CD14-positive monocyte (primary cell): ENCODE results near the gene CDHR5. TPM values are rescaled to one million over a fixed set of nuclear protein-coding genes. Genes with fewer than 3 reads are reported as not detected.

Experiments used
- DNase-seq, 3 donors: peaks; one replicate each; pipeline ENCODE4 v3.0.0-alpha.2; 2011 to 2022
- H2AFZ ChIP-seq: 2 replicates; pipeline ENCODE4 v1.6.0; 2012; ENCODE audit warnings: mild to moderate bottlenecking, low read depth, low read length, inconsistent platforms; ENCODE audit not compliant: insufficient read depth, poor library complexity, severe bottlenecking
- H3K27ac ChIP-seq, 2 donors: 1 replicate in 1 of 2; 2 replicates in 1 of 2; pipeline ENCODE4 v1.5.1; 2012 to 2013; ENCODE audit warnings: low read length in 2 of 2, control low read depth in 1 of 2, inconsistent platforms in 1 of 2, low read depth in 1 of 2, mild to moderate bottlenecking in 1 of 2
- H3K27me3 ChIP-seq, 2 donors: one replicate each; pipeline versions ENCODE4 v1.6.0 to v1.6.1; 2011 to 2013; ENCODE audit warnings: low read length in 2 of 2; ENCODE audit not compliant: control insufficient read depth in 2 of 2, insufficient read depth in 2 of 2
- H3K36me3 ChIP-seq, 2 donors: replicated peaks in 1 of 2; 1 replicate in 1 of 2; 2 replicates in 1 of 2; pipeline versions ENCODE4 v1.5.1 to v1.6.1; 2012 to 2013; ENCODE audit warnings: low read length in 2 of 2, control low read depth in 1 of 2, inconsistent platforms in 1 of 2, mild to moderate bottlenecking in 1 of 2; ENCODE audit not compliant: insufficient read depth in 2 of 2, control insufficient read depth in 1 of 2
- H3K4me1 ChIP-seq, 2 donors: 1 replicate in 1 of 2; 2 replicates in 1 of 2; pipeline versions ENCODE4 v1.5.1 to v1.6.1; 2012 to 2013; ENCODE audit warnings: low read length in 2 of 2, control low read depth in 1 of 2, inconsistent platforms in 1 of 2, mild to moderate bottlenecking in 1 of 2, moderate library complexity in 1 of 2; ENCODE audit not compliant: insufficient read depth in 2 of 2, control insufficient read depth in 1 of 2
- H3K4me2 ChIP-seq: replicated peaks from 2 replicates; pipeline ENCODE3; 2012; ENCODE audit warnings: low read length, moderate library complexity, mild to moderate bottlenecking; ENCODE audit not compliant: poor library complexity, severe bottlenecking; ENCODE audit errors: extremely low read depth
- H3K4me3 ChIP-seq, 3 experiments: fragments of 200-600 bp in 1 of 3; sonication (generic) in 1 of 3; replicated peaks in 1 of 3; 1 replicate in 2 of 3; 2 replicates in 1 of 3; pipeline ENCODE4 v1.5.1; 2011 to 2013; ENCODE audit warnings: low read length in 3 of 3, mild to moderate bottlenecking in 3 of 3, control low read depth in 2 of 3, low read depth in 2 of 3, inconsistent platforms in 1 of 3, moderate library complexity in 1 of 3
- H3K79me2 ChIP-seq: 2 replicates; pipeline ENCODE4 v1.6.0; 2012; ENCODE audit warnings: mild to moderate bottlenecking, control low read depth, inconsistent platforms, low read length, moderate library complexity; ENCODE audit not compliant: insufficient read depth
- H3K9ac ChIP-seq: 2 replicates; pipeline ENCODE4 v1.6.0; 2017; ENCODE audit warnings: low read length, mild to moderate bottlenecking; ENCODE audit not compliant: insufficient read depth, poor library complexity, severe bottlenecking
- H3K9me3 ChIP-seq, 2 donors: replicated peaks in 1 of 2; 1 replicate in 1 of 2; 2 replicates in 1 of 2; pipeline versions ENCODE4 v1.5.1 to v1.6.1; 2012 to 2013; ENCODE audit warnings: low read length in 2 of 2, control low read depth in 1 of 2; ENCODE audit not compliant: control insufficient read depth in 1 of 2, insufficient read depth in 1 of 2
- H4K20me1 ChIP-seq: 2 replicates; pipeline ENCODE4 v1.6.0; 2012; ENCODE audit warnings: mild to moderate bottlenecking, low read length, control low read depth, moderate library complexity; ENCODE audit not compliant: insufficient read depth
- H3K27ac Mint-ChIP-seq, 7 donors: one replicate each; pipeline ENCODE4 v1.8.0; 2020; ENCODE audit warnings: mild to moderate bottlenecking in 7 of 7, mixed read lengths in 7 of 7, moderate library complexity in 6 of 7, inconsistent platforms in 2 of 7
- H3K27me3 Mint-ChIP-seq, 3 donors: one replicate each; pipeline ENCODE4 v1.8.0; 2021 to 2022; ENCODE audit warnings: low read depth in 3 of 3, mild to moderate bottlenecking in 3 of 3, mixed read lengths in 3 of 3, moderate library complexity in 3 of 3, inconsistent platforms in 1 of 3
- H3K36me3 Mint-ChIP-seq, 2 donors: one replicate each; pipeline ENCODE4 v1.8.0; 2020; ENCODE audit warnings: mixed read lengths in 2 of 2, inconsistent platforms in 1 of 2, mild to moderate bottlenecking in 1 of 2
- H3K4me1 Mint-ChIP-seq: one replicate; pipeline ENCODE4 v1.8.0; 2020; ENCODE audit warnings: mild to moderate bottlenecking, mixed read lengths
- H3K4me3 Mint-ChIP-seq, 2 donors: one replicate each; pipeline ENCODE4 v1.8.0; 2020; ENCODE audit warnings: mild to moderate bottlenecking in 2 of 2, mixed read lengths in 2 of 2, moderate library complexity in 1 of 2
- H3K9me3 Mint-ChIP-seq, 7 donors: one replicate each; pipeline ENCODE4 v1.8.0; 2020 to 2022; ENCODE audit warnings: mixed read lengths in 7 of 7, mild to moderate bottlenecking in 6 of 7, moderate library complexity in 6 of 7, inconsistent platforms in 2 of 7
- WGBS: methylation state at CpG from one replicate; pipeline ENCODE4 v1.1.5; 2013; ENCODE audit warnings: missing lambda C conversion rate; ENCODE audit not compliant: insufficient coverage; 5-methylcytosine and 5-hydroxymethylcytosine counted together
- intact Hi-C, 2 donors: fragments of 100-400 bp; cut with micrococcal nuclease; formaldehyde crosslinking; loops; one replicate each; pipeline versions ENCODE4 v1.15.0 to v1.15.1; 2023
- polyA plus RNA-seq, 3 donors: library from polyadenylated mRNA; depleted of rRNA in 1 of 3; unstranded in 2 of 3; stranded (reverse) in 1 of 3; fragments of 300-500 nt in 2 of 3; fragments of >200 nt in 1 of 3; fragmentation: Illumina TruSeq in 2 of 3; gene quantifications; 1 replicate in 2 of 3; 2 replicates in 1 of 3; pipeline ENCODE4 v1.2.3, GENCODE V29; 2012 to 2021
- TF ChIP-seq, protein P1 (sequence below): fragments of 200-600 bp; IDR thresholded peaks from one replicate; pipeline ENCODE4 v1.8.0; 2022; ENCODE audit warnings: antibody characterized with exemption, mild to moderate bottlenecking

The CDHR5 gene
- polyA plus RNA-seq, 3 donors: 0.18 to 0.43 (median 0.18) TPM

DNA sequence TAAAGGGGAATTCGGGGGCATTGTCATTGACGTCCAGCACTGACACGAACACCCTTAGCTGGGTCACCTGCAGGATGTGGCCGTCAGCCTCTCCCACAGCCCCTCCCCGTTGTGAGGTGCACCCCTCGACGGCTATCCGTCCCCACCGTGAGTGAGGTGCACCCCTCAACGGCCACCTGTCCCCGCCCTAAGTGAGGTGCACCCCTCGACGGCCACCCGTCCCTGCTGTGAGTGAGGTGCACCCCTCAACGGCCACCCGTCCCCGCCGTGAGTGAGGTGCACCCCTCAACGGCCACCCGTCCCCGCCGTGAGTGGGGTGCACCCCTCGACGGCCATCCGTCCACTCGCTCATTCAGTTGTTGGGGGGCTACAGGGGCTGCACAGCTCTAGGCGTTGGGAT, 2.9 kb downstream of the CDHR5 start:
- WGBS: 92% methylated on average over 27 of the region's 27 CpGs
- H3K79me2 ChIP-seq: no peaks in the 10 kb centered on the region
- H3K27ac ChIP-seq: no peak overlapping the region
- no peak overlapping the region for H3K4me2 ChIP-seq
- no peak overlapping the region for H3K4me3 Mint-ChIP-seq
- no peak overlapping the region for H2AFZ ChIP-seq
- no peaks in the 10 kb centered on the region for H3K9me3 ChIP-seq
- peaks cover 21% of the 10 kb centered on the region for H3K4me1 Mint-ChIP-seq
- H3K27me3 Mint-ChIP-seq: peaks cover 14 to 21% (median 21%) of the 10 kb centered on the region in 3 donors
- DNase-seq: no peak
- no peak overlapping the region for H3K4me3 ChIP-seq
- peaks cover 0 to 5% (median 0%) of the 10 kb centered on the region in 7 donors for H3K9me3 Mint-ChIP-seq
- no peak overlapping the region for H3K9ac ChIP-seq
- H4K20me1 ChIP-seq: peaks cover 3% of the 10 kb centered on the region
- H3K36me3 Mint-ChIP-seq: peaks cover 0 to 23% of the 10 kb centered on the region in 2 donors
- peaks cover 2 to 18% of the 10 kb centered on the region in 2 donors for H3K27me3 ChIP-seq
- H3K27ac Mint-ChIP-seq: no peak overlapping the region
- TF ChIP-seq, protein P1, sequence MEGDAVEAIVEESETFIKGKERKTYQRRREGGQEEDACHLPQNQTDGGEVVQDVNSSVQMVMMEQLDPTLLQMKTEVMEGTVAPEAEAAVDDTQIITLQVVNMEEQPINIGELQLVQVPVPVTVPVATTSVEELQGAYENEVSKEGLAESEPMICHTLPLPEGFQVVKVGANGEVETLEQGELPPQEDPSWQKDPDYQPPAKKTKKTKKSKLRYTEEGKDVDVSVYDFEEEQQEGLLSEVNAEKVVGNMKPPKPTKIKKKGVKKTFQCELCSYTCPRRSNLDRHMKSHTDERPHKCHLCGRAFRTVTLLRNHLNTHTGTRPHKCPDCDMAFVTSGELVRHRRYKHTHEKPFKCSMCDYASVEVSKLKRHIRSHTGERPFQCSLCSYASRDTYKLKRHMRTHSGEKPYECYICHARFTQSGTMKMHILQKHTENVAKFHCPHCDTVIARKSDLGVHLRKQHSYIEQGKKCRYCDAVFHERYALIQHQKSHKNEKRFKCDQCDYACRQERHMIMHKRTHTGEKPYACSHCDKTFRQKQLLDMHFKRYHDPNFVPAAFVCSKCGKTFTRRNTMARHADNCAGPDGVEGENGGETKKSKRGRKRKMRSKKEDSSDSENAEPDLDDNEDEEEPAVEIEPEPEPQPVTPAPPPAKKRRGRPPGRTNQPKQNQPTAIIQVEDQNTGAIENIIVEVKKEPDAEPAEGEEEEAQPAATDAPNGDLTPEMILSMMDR: no peak
- H3K4me1 ChIP-seq: peaks cover 18 to 24% of the 10 kb centered on the region in 2 donors
- H3K36me3 ChIP-seq: peaks cover 0 to 2% of the 10 kb centered on the region in 2 donors
- intact Hi-C loops: no loop called here

DNA sequence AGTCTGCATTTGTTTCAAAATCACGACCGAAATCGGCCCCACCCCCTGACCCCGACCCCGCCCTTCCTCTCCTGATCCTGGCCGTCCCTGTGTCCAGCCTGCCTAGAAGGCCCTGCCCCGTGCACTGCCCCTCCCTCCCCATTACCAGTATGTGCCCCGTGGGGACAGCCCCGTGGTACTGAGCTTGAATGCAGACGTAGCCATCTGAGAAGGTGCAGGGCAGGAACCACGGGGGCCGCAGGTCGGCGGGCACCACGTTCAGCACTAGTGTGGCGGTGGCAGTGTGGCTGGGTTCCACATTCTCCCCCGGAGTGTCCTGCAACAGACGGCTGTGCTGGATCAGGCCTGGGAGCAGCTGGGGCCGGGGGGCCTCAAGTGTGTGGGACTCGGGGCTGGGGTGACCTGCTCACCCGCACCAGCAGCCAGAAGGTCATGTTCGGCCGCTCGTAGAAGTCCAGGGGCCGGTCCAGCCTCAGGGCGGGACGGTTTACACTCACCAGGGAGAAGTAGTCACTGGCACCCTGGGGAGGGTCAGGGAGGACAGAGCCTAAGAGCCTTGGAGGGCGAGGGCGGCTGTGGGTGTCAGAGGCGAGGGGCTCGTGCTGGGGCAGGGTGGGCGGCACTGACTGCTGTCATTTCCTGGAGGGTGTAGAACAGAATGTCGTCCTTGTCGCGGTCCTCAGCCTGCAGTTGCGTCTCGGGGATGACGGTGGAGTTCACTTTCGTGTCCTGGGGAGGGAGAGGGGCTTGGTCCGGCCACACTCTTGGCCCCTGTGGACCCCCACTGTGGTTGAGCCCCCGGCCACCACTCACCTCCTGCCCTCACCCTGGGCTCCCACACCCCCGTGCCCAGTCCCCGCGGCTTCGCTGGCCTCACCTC, 3.6 kb downstream of the CDHR5 start:
- intact Hi-C loops: no loop called here
- TF ChIP-seq, protein P1: no peak
- Histone ChIP-seq H3K36me3 (peaks cover 0 to 2% of the 10 kb centered on the region in 2 donors), H3K27ac (no peak overlapping the region), H4K20me1 (peaks cover 3% of the 10 kb centered on the region), H3K4me2 (peak overlapping the region; percentile 27), H3K4me1 (peaks cover 25 to 30% of the 10 kb centered on the region in 2 donors), H3K27me3 (peaks cover 0 to 12% of the 10 kb centered on the region in 2 donors), H3K9ac (no peak overlapping the region), H3K4me3 (no peak overlapping the region), H2AFZ (no peak overlapping the region), H3K9me3 (no peaks in the 10 kb centered on the region), H3K79me2 (no peaks in the 10 kb centered on the region)
- H3K4me1 Mint-ChIP-seq: peaks cover 27% of the 10 kb centered on the region
- 80% methylated on average over 39 of the region's 45 CpGs for WGBS
- H3K4me3 Mint-ChIP-seq: no peak overlapping the region
- H3K27me3 Mint-ChIP-seq: peaks cover 8 to 15% (median 14%) of the 10 kb centered on the region in 3 donors
- H3K27ac Mint-ChIP-seq: no peak overlapping the region
- H3K9me3 Mint-ChIP-seq: peaks cover 0 to under 1% (median 0%) of the 10 kb centered on the region in 7 donors
- peaks cover 0 to 23% of the 10 kb centered on the region in 2 donors for H3K36me3 Mint-ChIP-seq
- no peak for DNase-seq
